GM13977 (cell line): ENCODE measurements around the gene HOXB4.
A peak's percentile ranks its signal among the peaks of the same experiment; 100 is the strongest.

Experiments
- DNase-seq: peaks from one replicate; pipeline ENCODE4 v3.0.0; 2012; ENCODE audit warnings: low spot score
- CTCF ChIP-seq: IDR thresholded peaks from 2 replicates; pipeline ENCODE4 v1.5.1; 2012; ENCODE audit warnings: mild to moderate bottlenecking, control low read depth; ENCODE audit not compliant: insufficient read depth; ENCODE audit errors: extremely low read depth, missing control alignments
- in situ Hi-C: fragments of 300-500 bp; cut with MboI; formaldehyde crosslinking; loops from one replicate; pipeline ENCODE4 v1.12.0; 2022; ENCODE audit warnings: low sequenced_read_pairs, low pct_unique_long_range_greater_than_20kb, mixed read lengths, inconsistent platforms; ENCODE audit not compliant: unreplicated experiment

Gene HOXB4

GRCh38 chr17:48589060-48589830 lies 11.1 kb upstream of the HOXB4 start:
- DNase-seq = no peak
- in situ Hi-C loops = no loop called here
- no peak for TF ChIP-seq CTCF

GRCh38 chr17:48588528-48588927 lies 10.4 kb upstream of the HOXB4 start:
- DNase-seq = no peak
- in situ Hi-C loops = no loop called here
- TF ChIP-seq CTCF = no peak

GRCh38 chr17:48588074-48588415 lies 9.9 kb upstream of the HOXB4 start:
- no peak for TF ChIP-seq CTCF
- in situ Hi-C loops = no loop called here
- no peak for DNase-seq

GRCh38 chr17:48587276-48588073 lies 9.3 kb upstream of the HOXB4 start:
- TF ChIP-seq CTCF = no peak
- in situ Hi-C loops = no loop called here
- no peak for DNase-seq

- DNase-seq = peak; percentile 70
- in situ Hi-C loops = no loop called here
- no peak for TF ChIP-seq CTCF
These were observed 8.5 kb upstream of the HOXB4 start for GRCh38 chr17:48586355-48587258.

GRCh38 chr17:48584223-48584741 lies 6.1 kb upstream of the HOXB4 start:
- in situ Hi-C loops = no loop called here
- TF ChIP-seq CTCF = no peak
- DNase-seq = no peak
